Peyer's patch (tissue), 4 donors: ENCODE data around the gene OVAAL. TPM values are rescaled to one million over a fixed set of nuclear protein-coding genes. Genes with fewer than 3 reads are reported as not detected.

Experiments
- DNase-seq, 3 donors: peaks; one replicate each; pipeline ENCODE4 v3.0.0-alpha.2; 2017 to 2019
- H3K27ac ChIP-seq, 4 donors: fragments of 200-600 bp; sonication (generic); one replicate each; pipeline ENCODE4 v1.5.1; 2016 to 2019
- H3K27me3 ChIP-seq, 2 donors: fragments of 200-600 bp; sonication (generic); one replicate each; pipeline ENCODE4 v1.5.1; 2019
- H3K36me3 ChIP-seq, 3 donors: fragments of 200-600 bp; sonication (generic); one replicate each; pipeline ENCODE4 v1.5.1; 2016 to 2019
- H3K4me1 ChIP-seq, 4 donors: fragments of 200-600 bp; sonication (generic); one replicate each; pipeline ENCODE4 v1.5.1; 2016 to 2019
- H3K4me3 ChIP-seq, 4 donors: fragments of 200-600 bp; sonication (generic); 1 replicate in 3 of 4; 2 replicates in 1 of 4; pipeline ENCODE4 v1.5.1; 2016 to 2019; ENCODE audit warnings: mild to moderate bottlenecking in 1 of 4
- H3K9me3 ChIP-seq, 4 donors: fragments of 200-600 bp; sonication (generic); one replicate each; pipeline ENCODE4 v1.5.1; 2016 to 2019; ENCODE audit warnings: mild to moderate bottlenecking in 1 of 4
- CTCF ChIP-seq, 6 experiments: fragments of 450-650 bp in 4 of 6; fragments of 200-600 bp in 2 of 6; sonication (generic) in 1 of 6; IDR thresholded peaks; one replicate each; pipeline ENCODE4 v1.5.1; 2017 to 2019; ENCODE audit warnings: antibody characterized with exemption in 6 of 6, mild to moderate bottlenecking in 3 of 6, moderate library complexity in 1 of 6
- POLR2A ChIP-seq, 2 donors: fragments of 450-650 bp; IDR thresholded peaks; one replicate each; pipeline ENCODE4 v1.5.1; 2017; ENCODE audit warnings: antibody characterized with exemption in 2 of 2, mild to moderate bottlenecking in 2 of 2, moderate library complexity in 2 of 2
- total RNA-seq, 4 donors: library from RNA; depleted of rRNA; stranded (reverse); fragments of >200 nt; gene quantifications; one replicate each; pipeline ENCODE4 v1.1.0, GENCODE V29; 2016

Gene OVAAL
- total RNA-seq, 4 donors from 2014 or later: not detected

GRCh38 chr1:180562640-180563025 lies 3.9 kb downstream of the OVAAL start:
- Histone ChIP-seq H3K27ac (no peak overlapping the region), H3K27me3 (no peaks in the 10 kb centered on the region), H3K4me3 (no peak overlapping the region), H3K9me3 (no peaks in the 10 kb centered on the region), H3K4me1 (peaks cover 0 to 8% (median 0%) of the 10 kb centered on the region in 4 donors), H3K36me3 (no peaks in the 10 kb centered on the region)
- no peak for DNase-seq
- TF ChIP-seq CTCF (IDR thresholded peaks at IDR 0.05) (no peak), POLR2A (IDR thresholded peaks at IDR 0.05) (no peak)

GRCh38 chr1:180563026-180563827 lies 4.5 kb downstream of the OVAAL start:
- Histone ChIP-seq H3K4me3 (no peak overlapping the region), H3K4me1 (peaks cover 0 to 8% (median 0%) of the 10 kb centered on the region in 4 donors), H3K27ac (no peak overlapping the region), H3K36me3 (no peaks in the 10 kb centered on the region), H3K9me3 (no peaks in the 10 kb centered on the region), H3K27me3 (no peaks in the 10 kb centered on the region)
- TF ChIP-seq CTCF (IDR thresholded peaks at IDR 0.05) (no peak), POLR2A (IDR thresholded peaks at IDR 0.05) (no peak)
- no peak for DNase-seq

GRCh38 chr1:180565121-180565871 lies 6.5 kb downstream of the OVAAL start:
- H3K4me3 ChIP-seq: no peak overlapping the region
- DNase-seq: no peak
- H3K27ac ChIP-seq: no peak overlapping the region
- H3K9me3 ChIP-seq: no peaks in the 10 kb centered on the region
- H3K4me1 ChIP-seq: peaks cover 0 to 8% (median 0%) of the 10 kb centered on the region in 4 donors
- no peaks in the 10 kb centered on the region for H3K27me3 ChIP-seq
- TF ChIP-seq POLR2A (IDR thresholded peaks at IDR 0.05) (no peak), CTCF (IDR thresholded peaks at IDR 0.05) (no peak)
- H3K36me3 ChIP-seq: no peaks in the 10 kb centered on the region

GRCh38 chr1:180566026-180566425 lies 7.3 kb downstream of the OVAAL start:
- Histone ChIP-seq H3K36me3 (no peaks in the 10 kb centered on the region), H3K27me3 (no peaks in the 10 kb centered on the region), H3K27ac (no peak overlapping the region), H3K4me3 (no peak overlapping the region), H3K9me3 (no peaks in the 10 kb centered on the region), H3K4me1 (peaks cover 0 to 5% (median 0%) of the 10 kb centered on the region in 4 donors)
- TF ChIP-seq CTCF (IDR thresholded peaks at IDR 0.05): no peak
- TF ChIP-seq POLR2A (IDR thresholded peaks at IDR 0.05): no peak
- DNase-seq: no peak

GRCh38 chr1:180566495-180566894 lies 7.7 kb downstream of the OVAAL start:
- H3K4me3 ChIP-seq: no peak overlapping the region
- H3K4me1 ChIP-seq: no peaks in the 10 kb centered on the region
- no peak for DNase-seq
- H3K9me3 ChIP-seq: no peaks in the 10 kb centered on the region
- no peaks in the 10 kb centered on the region for H3K36me3 ChIP-seq
- no peak overlapping the region for H3K27ac ChIP-seq
- TF ChIP-seq CTCF (IDR thresholded peaks at IDR 0.05) (no peak), POLR2A (IDR thresholded peaks at IDR 0.05) (no peak)
- H3K27me3 ChIP-seq: no peaks in the 10 kb centered on the region
